Tibial artery (tissue), 4 donors: ENCODE measurements around the gene MYRIP.

ENCODE experiments used
- DNase-seq, 2 donors: peaks; one replicate each; pipeline ENCODE4 v3.0.0-alpha.2; 2019
- H3K27ac ChIP-seq, 2 donors: fragments of 200-600 bp; sonication (generic) in 1 of 2; 1 replicate in 1 of 2; 2 replicates in 1 of 2; pipeline ENCODE4 v1.5.1; 2018 to 2019; ENCODE audit warnings: mild to moderate bottlenecking in 1 of 2
- H3K27me3 ChIP-seq, 2 donors: fragments of 200-600 bp; sonication (generic) in 1 of 2; one replicate each; pipeline versions ENCODE4 v1.5.1 to v1.6.0; 2016 to 2019
- H3K36me3 ChIP-seq, 3 donors: fragments of 200-600 bp; sonication (generic) in 2 of 3; one replicate each; pipeline ENCODE4 v1.5.1; 2016 to 2019; ENCODE audit warnings: mild to moderate bottlenecking in 2 of 3
- H3K4me1 ChIP-seq, 4 donors: fragments of 200-600 bp; sonication (generic) in 2 of 4; 1 replicate in 3 of 4; 2 replicates in 1 of 4; pipeline ENCODE4 v1.5.1; 2016 to 2019
- H3K4me3 ChIP-seq, 2 donors: fragments of 200-600 bp; sonication (generic) in 1 of 2; 1 replicate in 1 of 2; 2 replicates in 1 of 2; pipeline ENCODE4 v1.5.1; 2018 to 2019; ENCODE audit warnings: mild to moderate bottlenecking in 2 of 2
- H3K9me3 ChIP-seq, 3 donors: fragments of 200-600 bp; sonication (generic) in 1 of 3; one replicate each; pipeline ENCODE4 v1.5.1; 2016 to 2019
- intact Hi-C: fragments of 100-400 bp; cut with DNase I; formaldehyde crosslinking; loops from one replicate; pipeline ENCODE4 v1.15.0; 2023; ENCODE audit warnings: low total_unique reads
- TF ChIP-seq, protein P1 (sequence below), 2 experiments: fragments of 200-600 bp in 1 of 2; fragments of 450-650 bp in 1 of 2; IDR thresholded peaks; one replicate each; pipeline ENCODE4 v1.5.1; 2017 to 2019; ENCODE audit warnings: antibody characterized with exemption in 2 of 2, mild to moderate bottlenecking in 1 of 2, moderate library complexity in 1 of 2

Gene MYRIP

DNA sequence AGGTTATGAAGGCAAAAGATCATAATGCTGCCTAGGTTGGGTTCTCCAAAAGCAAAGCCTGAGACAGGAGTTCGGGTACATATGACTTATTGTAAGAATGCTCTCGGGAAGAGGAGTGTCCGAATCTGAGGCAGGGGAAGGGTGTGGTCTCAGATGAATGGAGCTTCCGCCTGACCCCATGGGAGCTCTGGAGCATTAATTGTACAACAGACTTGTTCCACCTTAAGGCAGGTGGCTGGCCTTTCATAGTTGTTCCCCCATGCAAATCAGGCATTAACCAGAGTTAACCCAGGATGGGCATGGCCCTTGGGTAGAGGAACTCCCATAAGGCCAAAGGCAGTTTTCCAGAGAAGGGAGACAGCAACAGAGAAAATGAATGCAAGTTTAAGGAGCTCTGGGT lies 170.6 kb downstream of the MYRIP start:
- Histone ChIP-seq H3K4me3 (no peak overlapping the region), H3K4me1 (peaks cover 0 to 17% (median 5%) of the 10 kb centered on the region in 4 donors), H3K36me3 (no peaks in the 10 kb centered on the region), H3K9me3 (no peaks in the 10 kb centered on the region), H3K27ac (no peak overlapping the region), H3K27me3 (no peaks in the 10 kb centered on the region)
- DNase-seq, result no peak
- TF ChIP-seq, protein P1, sequence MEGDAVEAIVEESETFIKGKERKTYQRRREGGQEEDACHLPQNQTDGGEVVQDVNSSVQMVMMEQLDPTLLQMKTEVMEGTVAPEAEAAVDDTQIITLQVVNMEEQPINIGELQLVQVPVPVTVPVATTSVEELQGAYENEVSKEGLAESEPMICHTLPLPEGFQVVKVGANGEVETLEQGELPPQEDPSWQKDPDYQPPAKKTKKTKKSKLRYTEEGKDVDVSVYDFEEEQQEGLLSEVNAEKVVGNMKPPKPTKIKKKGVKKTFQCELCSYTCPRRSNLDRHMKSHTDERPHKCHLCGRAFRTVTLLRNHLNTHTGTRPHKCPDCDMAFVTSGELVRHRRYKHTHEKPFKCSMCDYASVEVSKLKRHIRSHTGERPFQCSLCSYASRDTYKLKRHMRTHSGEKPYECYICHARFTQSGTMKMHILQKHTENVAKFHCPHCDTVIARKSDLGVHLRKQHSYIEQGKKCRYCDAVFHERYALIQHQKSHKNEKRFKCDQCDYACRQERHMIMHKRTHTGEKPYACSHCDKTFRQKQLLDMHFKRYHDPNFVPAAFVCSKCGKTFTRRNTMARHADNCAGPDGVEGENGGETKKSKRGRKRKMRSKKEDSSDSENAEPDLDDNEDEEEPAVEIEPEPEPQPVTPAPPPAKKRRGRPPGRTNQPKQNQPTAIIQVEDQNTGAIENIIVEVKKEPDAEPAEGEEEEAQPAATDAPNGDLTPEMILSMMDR (IDR thresholded peaks at IDR 0.05), result no peak
- intact Hi-C loops, result no loop called here

DNA sequence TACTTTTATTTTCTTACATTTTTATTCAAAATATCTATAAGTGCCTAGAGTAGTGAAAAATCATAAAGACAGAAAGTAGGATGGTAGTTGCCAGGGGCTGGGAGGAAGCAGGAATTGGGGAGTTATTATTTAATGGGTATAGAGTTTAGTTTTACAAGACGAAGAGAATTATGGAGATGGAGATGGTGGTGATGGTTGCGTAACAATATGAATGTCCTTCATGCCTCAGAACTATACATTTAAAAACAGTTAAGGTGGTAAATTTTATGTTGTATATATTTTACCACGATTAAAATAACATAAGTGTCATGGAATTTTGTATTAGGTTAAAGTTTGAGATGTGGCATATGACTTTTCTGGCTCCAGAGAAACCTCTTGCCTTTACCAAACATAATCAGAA lies 171.4 kb downstream of the MYRIP start:
- H3K4me3 ChIP-seq, result no peak overlapping the region
- no peaks in the 10 kb centered on the region for H3K36me3 ChIP-seq
- no peaks in the 10 kb centered on the region for H3K9me3 ChIP-seq
- peaks cover 0 to 17% (median 5%) of the 10 kb centered on the region in 4 donors for H3K4me1 ChIP-seq
- TF ChIP-seq, protein P1 (IDR thresholded peaks at IDR 0.05), result no peak
- no peaks in the 10 kb centered on the region for H3K27me3 ChIP-seq
- DNase-seq, result no peak
- H3K27ac ChIP-seq, result no peak overlapping the region
- intact Hi-C loops, result no loop called here

DNA sequence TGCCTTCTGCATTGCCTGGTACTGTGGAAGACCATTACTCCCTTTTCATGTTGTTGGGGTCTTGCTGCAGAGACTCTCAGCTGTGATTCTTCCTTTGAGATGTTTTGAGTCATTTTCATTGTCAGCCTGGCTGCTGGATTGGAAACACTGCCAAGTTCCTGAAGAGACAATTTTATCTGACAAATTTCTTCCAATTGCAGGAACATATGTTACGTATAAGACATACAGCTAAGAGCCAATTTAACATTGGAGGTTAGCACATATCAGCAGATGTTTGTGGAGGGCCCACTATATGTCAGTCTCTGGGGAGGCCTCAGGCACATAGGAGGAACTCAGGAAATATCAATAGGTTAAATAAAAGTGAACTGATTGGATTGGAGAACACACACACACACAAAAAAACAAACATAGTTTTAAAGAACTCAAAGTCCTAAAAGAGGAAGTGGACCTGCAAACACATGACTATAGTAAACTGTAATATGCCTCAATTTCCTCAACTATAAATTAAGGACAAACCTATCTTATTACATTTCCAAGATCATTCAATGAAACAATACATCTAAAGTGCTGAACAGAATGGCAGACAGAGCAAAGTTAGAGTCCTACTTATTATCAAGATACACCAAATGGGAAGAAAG lies 172.3 kb downstream of the MYRIP start:
- Histone ChIP-seq H3K4me1 (peaks cover 0 to 17% (median 5%) of the 10 kb centered on the region in 4 donors), H3K36me3 (no peaks in the 10 kb centered on the region), H3K9me3 (no peaks in the 10 kb centered on the region), H3K27ac (no peak overlapping the region), H3K4me3 (no peak overlapping the region), H3K27me3 (no peaks in the 10 kb centered on the region)
- intact Hi-C loops, result no loop called here
- no peak for DNase-seq
- TF ChIP-seq, protein P1 (IDR thresholded peaks at IDR 0.05), result no peak

DNA sequence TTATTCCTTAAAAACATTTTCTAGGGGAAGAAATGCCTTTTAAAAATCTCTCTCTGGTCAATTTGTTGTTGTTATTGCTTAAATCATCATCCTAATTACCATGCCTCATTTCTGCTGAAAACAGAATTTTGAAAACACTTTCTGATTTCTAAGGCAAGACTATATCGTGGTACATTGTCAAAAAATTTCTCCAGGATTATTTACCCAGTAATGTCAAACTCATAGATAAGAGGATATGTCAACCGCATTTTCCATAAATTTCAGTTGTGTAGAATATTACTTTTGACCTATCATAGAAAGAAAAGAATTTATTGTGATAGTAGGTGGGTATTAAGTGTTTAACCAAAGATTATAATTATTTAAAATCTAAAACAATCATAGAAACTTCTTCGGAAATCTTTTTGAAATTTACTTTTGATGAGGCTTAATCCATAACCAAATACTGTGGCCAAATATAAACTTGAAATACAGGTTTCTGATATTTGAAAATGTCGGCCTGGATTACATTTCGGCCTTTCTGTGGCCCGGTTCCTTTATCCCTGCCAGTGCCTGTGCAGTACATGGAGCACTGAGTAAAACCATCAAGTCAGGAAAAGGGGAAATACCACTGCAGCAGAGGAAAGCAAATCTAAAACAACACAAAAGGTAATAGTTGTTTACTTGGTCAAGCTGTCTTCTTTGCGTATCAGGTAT lies 173.4 kb downstream of the MYRIP start:
- no peaks in the 10 kb centered on the region for H3K27me3 ChIP-seq
- no peaks in the 10 kb centered on the region for H3K36me3 ChIP-seq
- no peak overlapping the region for H3K27ac ChIP-seq
- no peaks in the 10 kb centered on the region for H3K9me3 ChIP-seq
- TF ChIP-seq, protein P1 (IDR thresholded peaks at IDR 0.05), result no peak
- H3K4me1 ChIP-seq, result peaks cover 0 to 17% (median 5%) of the 10 kb centered on the region in 4 donors
- no peak overlapping the region for H3K4me3 ChIP-seq
- DNase-seq, result no peak
- intact Hi-C loops, result no loop called here

DNA sequence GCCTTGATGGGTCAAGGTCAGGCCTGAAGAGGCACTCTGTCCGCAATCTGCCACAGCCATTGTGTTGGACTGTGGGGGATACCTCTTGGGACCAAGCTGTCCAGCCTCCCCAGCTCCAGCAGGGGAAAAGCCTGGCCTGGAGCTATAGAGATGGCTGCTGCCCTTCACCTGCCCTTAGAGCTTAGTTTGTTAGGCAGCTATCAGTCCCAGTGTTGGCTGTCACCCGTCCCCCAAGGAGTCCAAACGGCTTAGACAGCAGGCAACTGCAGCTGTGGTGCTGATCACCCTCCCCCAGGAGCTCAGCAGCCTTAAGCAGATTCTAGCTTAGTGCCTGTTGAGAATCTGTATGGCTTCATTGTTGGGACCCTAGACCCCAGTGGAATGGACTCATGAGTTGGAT lies 180.3 kb downstream of the MYRIP start:
- TF ChIP-seq, protein P1 (IDR thresholded peaks at IDR 0.05), result no peak
- intact Hi-C loops, result no loop called here
- H3K4me1 ChIP-seq, result no peaks in the 10 kb centered on the region

More for the DNA sequence above, 180.3 kb downstream of the MYRIP start:
- no peaks in the 10 kb centered on the region for H3K27me3 ChIP-seq
- H3K9me3 ChIP-seq, result peaks cover 0 to 18% (median 16%) of the 10 kb centered on the region in 3 donors
- DNase-seq, result no peak
- no peak overlapping the region for H3K27ac ChIP-seq
- no peaks in the 10 kb centered on the region for H3K36me3 ChIP-seq
- no peak overlapping the region for H3K4me3 ChIP-seq
